IMR-90 (cell line): ENCODE data around the gene ABCA6. TPM values are rescaled to one million over a fixed set of nuclear protein-coding genes. Genes with fewer than 3 reads are reported as not detected.

Experiments used
- ATAC-seq: fragments of 200-7000 bp; cut with Tn5 transposase; 2 replicates; pipeline ENCODE4 v1.9.1; 2020; ENCODE audit warnings: low read depth, mild to moderate bottlenecking, moderate library complexity
- BruUV-seq: library from RNA; stranded (reverse); fragments of 400-500 nt; replicated peaks from 2 replicates; lab custom pipeline; 2021; lab: Mats Ljungman, UMichigan
- CTCF ChIA-PET: fragments of 300-600 bp; formaldehyde crosslinking; extraction: SDS; loops from one replicate; lab custom pipeline; 2021; ENCODE audit warnings: antibody characterized with exemption; lab: Yijun Ruan, JAX
- POLR2A ChIA-PET: fragments of 300-600 bp; sonication (Branson Sonifier 250); formaldehyde crosslinking; loops from one replicate; lab custom pipeline; 2022; ENCODE audit warnings: antibody characterized with exemption; ENCODE audit not compliant: unreplicated experiment; lab: Charles Lee
- DNase-seq: peaks from one replicate; pipeline ENCODE4 v3.0.0; 2013
- H2AFZ ChIP-seq: replicated peaks from 2 replicates; pipeline ENCODE3; 2013; ENCODE audit warnings: low read length, mild to moderate bottlenecking; ENCODE audit not compliant: poor library complexity
- H2AK5ac ChIP-seq: 2 replicates; pipeline ENCODE4 v1.6.1; 2013; ENCODE audit warnings: low read depth, low read length, inconsistent platforms
- H2AK9ac ChIP-seq: replicated peaks from 2 replicates; pipeline ENCODE3; 2013; ENCODE audit warnings: mild to moderate bottlenecking, low read depth, low read length, moderate library complexity; ENCODE audit not compliant: poor library complexity
- H2BK120ac ChIP-seq: 2 replicates; pipeline ENCODE4 v1.6.1; 2013; ENCODE audit warnings: low read depth, low read length, inconsistent platforms
- H2BK15ac ChIP-seq: 3 replicates; pipeline ENCODE4 v1.6.1; 2013; ENCODE audit warnings: low read depth, low read length, inconsistent platforms
- H2BK20ac ChIP-seq: 2 replicates; pipeline ENCODE4 v1.6.1; 2013; ENCODE audit warnings: low read depth, mild to moderate bottlenecking, inconsistent platforms, low read length, moderate library complexity
- H2BK5ac ChIP-seq: 2 replicates; pipeline ENCODE4 v1.6.1; 2013; ENCODE audit warnings: mild to moderate bottlenecking, low read depth, low read length, inconsistent platforms; ENCODE audit not compliant: poor library complexity, severe bottlenecking
- H3K14ac ChIP-seq: replicated peaks from 2 replicates; pipeline ENCODE4 v1.6.1; 2013; ENCODE audit warnings: low read depth, low read length, inconsistent platforms
- H3K18ac ChIP-seq: 2 replicates; pipeline ENCODE4 v1.6.1; 2013; ENCODE audit warnings: low read depth, low read length, control low read depth
- H3K23ac ChIP-seq: 2 replicates; pipeline ENCODE4 v1.6.1; 2013; ENCODE audit warnings: low read depth, low read length, inconsistent platforms
- H3K27ac ChIP-seq: 2 replicates; pipeline ENCODE4 v1.5.1; 2013; ENCODE audit warnings: mild to moderate bottlenecking, control low read depth, low read length; ENCODE audit not compliant: insufficient read depth
- H3K27me3 ChIP-seq: 2 replicates; pipeline ENCODE4 v1.6.1; 2013; ENCODE audit warnings: low read length; ENCODE audit not compliant: control insufficient read depth, insufficient read depth
- H3K36me3 ChIP-seq: 2 replicates; pipeline ENCODE4 v1.6.1; 2013; ENCODE audit warnings: low read length, mixed read lengths; ENCODE audit not compliant: control insufficient read depth, insufficient read depth
- H3K4ac ChIP-seq: 2 replicates; pipeline ENCODE4 v1.6.1; 2013; ENCODE audit warnings: low read depth, low read length, inconsistent platforms
- H3K4me1 ChIP-seq: 2 replicates; pipeline ENCODE4 v1.6.1; 2013; ENCODE audit warnings: low read length, mixed read lengths; ENCODE audit not compliant: control insufficient read depth, insufficient read depth
- H3K4me2 ChIP-seq: 2 replicates; pipeline ENCODE4 v1.6.1; 2013; ENCODE audit warnings: low read depth, mild to moderate bottlenecking, control low read depth, low read length, moderate library complexity
- H3K4me3 ChIP-seq: 2 replicates; pipeline ENCODE4 v1.5.1; 2013; ENCODE audit warnings: low read depth, mild to moderate bottlenecking, control low read depth, low read length, moderate library complexity; ENCODE audit not compliant: insufficient read depth
- H3K56ac ChIP-seq: 2 replicates; pipeline ENCODE4 v1.6.1; 2013; ENCODE audit warnings: low read length, inconsistent platforms; ENCODE audit not compliant: insufficient read depth; ENCODE audit errors: extremely low read depth
- H3K79me1 ChIP-seq, 2 experiments: 2 replicates each; pipeline ENCODE4 v1.6.1; 2013; ENCODE audit warnings: low read length in 2 of 2, inconsistent platforms in 1 of 2, low read depth in 1 of 2
- H3K9ac ChIP-seq: 2 replicates; pipeline ENCODE4 v1.6.1; 2013; ENCODE audit warnings: low read depth, low read length, control low read depth
- H3K9me1 ChIP-seq: 2 replicates; pipeline ENCODE4 v1.6.1; 2013; ENCODE audit warnings: low read length, inconsistent platforms; ENCODE audit not compliant: insufficient read depth
- H3K9me3 ChIP-seq: 2 replicates; pipeline ENCODE4 v1.6.1; 2013; ENCODE audit warnings: low read length; ENCODE audit not compliant: control insufficient read depth, insufficient read depth
- H4K20me1 ChIP-seq: 2 replicates; pipeline ENCODE4 v1.6.1; 2013; ENCODE audit warnings: low read length, inconsistent platforms; ENCODE audit not compliant: insufficient read depth
- H4K5ac ChIP-seq: 2 replicates; pipeline ENCODE4 v1.6.1; 2013; ENCODE audit warnings: mild to moderate bottlenecking, low read depth, low read length, control low read depth
- H4K8ac ChIP-seq, 2 experiments: 2 replicates each; pipeline ENCODE4 v1.6.1; 2013; ENCODE audit warnings: low read depth in 2 of 2, low read length in 2 of 2, control low read depth in 1 of 2, inconsistent platforms in 1 of 2
- H4K91ac ChIP-seq: 2 replicates; pipeline ENCODE4 v1.6.1; 2013; ENCODE audit warnings: low read depth, low read length, inconsistent platforms; ENCODE audit not compliant: insufficient read depth
- BHLHE40 ChIP-seq: fragments of 150-350 bp; IDR thresholded peaks from 2 replicates; pipeline ENCODE4 v1.6.1; 2016; ENCODE audit warnings: mild to moderate bottlenecking, low read depth, low read length
- CEBPB ChIP-seq: IDR thresholded peaks from 2 replicates; pipeline ENCODE4 v1.6.1; 2012; ENCODE audit warnings: low read depth, low read length, improper control_type of control experiment
- CHD1 ChIP-seq: IDR thresholded peaks from 2 replicates; pipeline ENCODE4 v1.6.1; 2012; ENCODE audit warnings: low read depth, low read length, improper control_type of control experiment
- FOS ChIP-seq: fragments of 150-350 bp; IDR thresholded peaks from 2 replicates; pipeline ENCODE4 v1.6.1; 2016; ENCODE audit warnings: low read depth, low read length
- MAFK ChIP-seq: IDR thresholded peaks from 2 replicates; pipeline ENCODE4 v1.6.1; 2012; ENCODE audit warnings: low read depth, low read length, improper control_type of control experiment
- MAZ ChIP-seq: IDR thresholded peaks from 2 replicates; pipeline ENCODE4 v1.6.1; 2012; ENCODE audit warnings: low read depth, mild to moderate bottlenecking, low read length, improper control_type of control experiment, moderate library complexity, borderline replicate concordance
- MXI1 ChIP-seq: IDR thresholded peaks from 2 replicates; pipeline ENCODE4 v1.6.1; 2012; ENCODE audit warnings: low read depth, mild to moderate bottlenecking, low read length, moderate library complexity, borderline replicate concordance
- NFE2L2 ChIP-seq: fragments of 150-350 bp; IDR thresholded peaks from 2 replicates; pipeline ENCODE4 v1.6.1; 2016; ENCODE audit warnings: low read depth, mild to moderate bottlenecking, low read length
- POLR2A ChIP-seq: IDR thresholded peaks from 2 replicates; pipeline ENCODE4 v1.6.1; 2012; ENCODE audit warnings: mild to moderate bottlenecking, low read depth, low read length
- RAD21 ChIP-seq: IDR thresholded peaks from 2 replicates; pipeline ENCODE4 v1.6.1; 2012; ENCODE audit warnings: low read length, improper control_type of control experiment
- RCOR1 ChIP-seq: IDR thresholded peaks from 2 replicates; pipeline ENCODE4 v1.6.1; 2012; ENCODE audit warnings: mild to moderate bottlenecking, low read length, improper control_type of control experiment; ENCODE audit not compliant: insufficient replicate concordance
- RFX5 ChIP-seq: IDR thresholded peaks from 2 replicates; pipeline ENCODE4 v1.8.0; 2012; ENCODE audit warnings: low read depth, mild to moderate bottlenecking, low read length, moderate library complexity
- SMC3 ChIP-seq: fragments of 150-350 bp; IDR thresholded peaks from 2 replicates; pipeline ENCODE4 v1.6.1; 2016; ENCODE audit warnings: low read depth, mild to moderate bottlenecking, antibody characterized with exemption, low read length, moderate library complexity
- WGBS, 2 experiments: methylation state at CpG; one replicate each; pipeline versions ENCODE4 v1.1.5 to v1.1.7; 2013; ENCODE audit warnings: missing lambda C conversion rate in 2 of 2; ENCODE audit not compliant: insufficient read length in 1 of 2; ENCODE audit errors: extremely low coverage in 2 of 2; 5-methylcytosine and 5-hydroxymethylcytosine counted together
- dilution Hi-C: fragments of 300-500 bp; cut with HindIII; formaldehyde crosslinking; loops from one replicate; pipeline ENCODE4 v1.14.3; 2018; ENCODE audit warnings: low sequenced_read_pairs; ENCODE audit not compliant: unreplicated experiment
- in situ Hi-C: fragments of 300-500 bp; cut with MboI; formaldehyde crosslinking; loops from 3 replicates; pipeline ENCODE4 v1.14.3; 2019; ENCODE audit warnings: low sequenced_read_pairs, inconsistent platforms, mixed read lengths
- intact Hi-C: fragments of 100-400 bp; cut with micrococcal nuclease; formaldehyde crosslinking; loops from 2 replicates; pipeline ENCODE4 v1.10.0; 2022
- polyA plus RNA-seq, 3 experiments: library from polyadenylated mRNA; depleted of rRNA; stranded (reverse); fragments of >200 nt; gene quantifications; 2 replicates each; pipeline ENCODE4 v1.2.3, GENCODE V29; 2012; ENCODE audit warnings: low replicate concordance in 1 of 3
- total RNA-seq: library from RNA; depleted of rRNA; stranded (reverse); fragments of >200 nt; gene quantifications from 2 replicates; pipeline ENCODE4 v1.2.3, GENCODE V29; 2012
- TF ChIP-seq, protein P1 (sequence below): conservative IDR thresholded peaks from 2 replicates; pipeline ENCODE4 v1.5.1; 2012; ENCODE audit warnings: mild to moderate bottlenecking, low read depth, low read length, improper control_type of control experiment
- TF ChIP-seq, protein P2 (sequence below): fragments of 150-350 bp; IDR thresholded peaks from 2 replicates; pipeline ENCODE4 v1.6.1; 2017; ENCODE audit warnings: mild to moderate bottlenecking, antibody characterized with exemption, low read length, low read depth
- TF ChIP-seq, protein P3 (sequence below): fragments of 150-350 bp; IDR thresholded peaks from 2 replicates; pipeline ENCODE4 v1.6.1; 2016; ENCODE audit warnings: low read depth, mild to moderate bottlenecking, low read length, moderate library complexity, borderline replicate concordance

Gene ABCA6
- total and polyA plus RNA-seq, 2 of the 4 experiments (the other 2 are of a cell fraction), result under 0.01 TPM; not detected in 1

DNA sequence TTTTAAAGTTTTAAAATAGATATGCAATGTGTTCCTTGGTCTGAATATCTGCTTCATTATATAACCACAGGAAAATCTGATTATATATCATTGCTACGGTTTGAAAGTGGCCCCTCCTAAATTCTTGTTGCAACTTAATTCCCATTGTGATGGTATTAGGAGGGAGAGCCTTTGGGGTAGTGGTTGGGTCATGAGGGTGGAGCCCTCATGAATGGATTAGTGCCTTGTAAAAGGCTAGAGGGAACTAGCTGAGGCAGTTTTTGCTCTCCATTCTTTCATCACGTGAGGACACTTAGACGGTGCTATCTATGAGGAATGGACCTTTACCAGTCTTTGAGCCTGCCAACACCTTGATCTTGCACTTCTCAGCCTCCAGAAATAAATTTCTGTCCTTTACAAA, 7.6 kb downstream of the ABCA6 start:
- H3K4ac ChIP-seq, result no peak overlapping the region
- no peaks in the 10 kb centered on the region for H3K79me1 ChIP-seq
- no peak overlapping the region for H4K8ac ChIP-seq
- no peak overlapping the region for H4K5ac ChIP-seq
- H2AK9ac ChIP-seq, result no peak overlapping the region
- in situ Hi-C loops (no loop called here), dilution Hi-C loops (no loop called here), intact Hi-C loops (no loop called here)
- H3K18ac ChIP-seq, result no peak overlapping the region
- POLR2A ChIA-PET, result no interaction called here
- TF ChIP-seq MAFK (no peak), RFX5 (no peak), NFE2L2 (no peak), RAD21 (no peak), MAZ (no peak), BHLHE40 (no peak), POLR2A (no peak), MXI1 (no peak), SMC3 (no peak), FOS (no peak), CEBPB (no peak), RCOR1 (no peak), CHD1 (no peak)
- TF ChIP-seq, protein P1, sequence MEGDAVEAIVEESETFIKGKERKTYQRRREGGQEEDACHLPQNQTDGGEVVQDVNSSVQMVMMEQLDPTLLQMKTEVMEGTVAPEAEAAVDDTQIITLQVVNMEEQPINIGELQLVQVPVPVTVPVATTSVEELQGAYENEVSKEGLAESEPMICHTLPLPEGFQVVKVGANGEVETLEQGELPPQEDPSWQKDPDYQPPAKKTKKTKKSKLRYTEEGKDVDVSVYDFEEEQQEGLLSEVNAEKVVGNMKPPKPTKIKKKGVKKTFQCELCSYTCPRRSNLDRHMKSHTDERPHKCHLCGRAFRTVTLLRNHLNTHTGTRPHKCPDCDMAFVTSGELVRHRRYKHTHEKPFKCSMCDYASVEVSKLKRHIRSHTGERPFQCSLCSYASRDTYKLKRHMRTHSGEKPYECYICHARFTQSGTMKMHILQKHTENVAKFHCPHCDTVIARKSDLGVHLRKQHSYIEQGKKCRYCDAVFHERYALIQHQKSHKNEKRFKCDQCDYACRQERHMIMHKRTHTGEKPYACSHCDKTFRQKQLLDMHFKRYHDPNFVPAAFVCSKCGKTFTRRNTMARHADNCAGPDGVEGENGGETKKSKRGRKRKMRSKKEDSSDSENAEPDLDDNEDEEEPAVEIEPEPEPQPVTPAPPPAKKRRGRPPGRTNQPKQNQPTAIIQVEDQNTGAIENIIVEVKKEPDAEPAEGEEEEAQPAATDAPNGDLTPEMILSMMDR, result no peak
- TF ChIP-seq, protein P2, sequence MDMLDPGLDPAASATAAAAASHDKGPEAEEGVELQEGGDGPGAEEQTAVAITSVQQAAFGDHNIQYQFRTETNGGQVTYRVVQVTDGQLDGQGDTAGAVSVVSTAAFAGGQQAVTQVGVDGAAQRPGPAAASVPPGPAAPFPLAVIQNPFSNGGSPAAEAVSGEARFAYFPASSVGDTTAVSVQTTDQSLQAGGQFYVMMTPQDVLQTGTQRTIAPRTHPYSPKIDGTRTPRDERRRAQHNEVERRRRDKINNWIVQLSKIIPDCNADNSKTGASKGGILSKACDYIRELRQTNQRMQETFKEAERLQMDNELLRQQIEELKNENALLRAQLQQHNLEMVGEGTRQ, result no peak
- TF ChIP-seq, protein P3, sequence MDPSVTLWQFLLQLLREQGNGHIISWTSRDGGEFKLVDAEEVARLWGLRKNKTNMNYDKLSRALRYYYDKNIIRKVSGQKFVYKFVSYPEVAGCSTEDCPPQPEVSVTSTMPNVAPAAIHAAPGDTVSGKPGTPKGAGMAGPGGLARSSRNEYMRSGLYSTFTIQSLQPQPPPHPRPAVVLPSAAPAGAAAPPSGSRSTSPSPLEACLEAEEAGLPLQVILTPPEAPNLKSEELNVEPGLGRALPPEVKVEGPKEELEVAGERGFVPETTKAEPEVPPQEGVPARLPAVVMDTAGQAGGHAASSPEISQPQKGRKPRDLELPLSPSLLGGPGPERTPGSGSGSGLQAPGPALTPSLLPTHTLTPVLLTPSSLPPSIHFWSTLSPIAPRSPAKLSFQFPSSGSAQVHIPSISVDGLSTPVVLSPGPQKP, result no peak
- H2AK5ac ChIP-seq, result no peak overlapping the region
- H2BK5ac ChIP-seq, result no peak overlapping the region
- no CpG with 5 or more reads among the region's 3 CpGs for WGBS, 2 experiments
- CTCF ChIA-PET, result no interaction called here
- no peaks in the 10 kb centered on the region for H3K9me3 ChIP-seq
- no peak overlapping the region for H2AFZ ChIP-seq
- H3K23ac ChIP-seq, result no peak overlapping the region
- no peak overlapping the region for H3K4me3 ChIP-seq
- H3K14ac ChIP-seq, result no peak overlapping the region
- no peak overlapping the region for H3K56ac ChIP-seq
- H3K36me3 ChIP-seq, result no peaks in the 10 kb centered on the region
- no peak overlapping the region for H3K9ac ChIP-seq
- H2BK15ac ChIP-seq, result no peak overlapping the region
- no peak overlapping the region for H2BK120ac ChIP-seq
- no peak overlapping the region for H2BK20ac ChIP-seq
- no peak overlapping the region for H3K27ac ChIP-seq
- ATAC-seq, result no peak
- no TSS peak for BruUV-seq
- no peaks in the 10 kb centered on the region for H4K20me1 ChIP-seq
- H4K91ac ChIP-seq, result no peak overlapping the region
- H3K27me3 ChIP-seq, result no peaks in the 10 kb centered on the region
- no peak for DNase-seq
- no peak overlapping the region for H3K4me2 ChIP-seq
- H3K4me1 ChIP-seq, result no peaks in the 10 kb centered on the region; the same call in 1 of the 2 replicates
- H3K9me1 ChIP-seq, result no peaks in the 10 kb centered on the region
